Astrocyte of the cerebellum (primary cell): ENCODE measurements around the gene MISFA.

Experiments used
- DNase-seq: peaks from one replicate; pipeline ENCODE4 v3.0.0-alpha.2; 2011; ENCODE audit warnings: low read depth
- H3K4me3 ChIP-seq: 2 replicates; pipeline ENCODE4 v1.5.1; 2011; ENCODE audit warnings: mild to moderate bottlenecking, low read depth, low read length, moderate library complexity
- CTCF ChIP-seq: IDR thresholded peaks from 2 replicates; pipeline ENCODE4 v1.5.1; 2012; ENCODE audit warnings: low read length, low read depth, moderate library complexity, mild to moderate bottlenecking; ENCODE audit errors: missing control alignments
- in situ Hi-C: cut with HindIII; loops from 2 replicates; pipeline ENCODE4 v1.10.0; 2017; ENCODE audit warnings: low sequenced_read_pairs

The MISFA gene

DNA sequence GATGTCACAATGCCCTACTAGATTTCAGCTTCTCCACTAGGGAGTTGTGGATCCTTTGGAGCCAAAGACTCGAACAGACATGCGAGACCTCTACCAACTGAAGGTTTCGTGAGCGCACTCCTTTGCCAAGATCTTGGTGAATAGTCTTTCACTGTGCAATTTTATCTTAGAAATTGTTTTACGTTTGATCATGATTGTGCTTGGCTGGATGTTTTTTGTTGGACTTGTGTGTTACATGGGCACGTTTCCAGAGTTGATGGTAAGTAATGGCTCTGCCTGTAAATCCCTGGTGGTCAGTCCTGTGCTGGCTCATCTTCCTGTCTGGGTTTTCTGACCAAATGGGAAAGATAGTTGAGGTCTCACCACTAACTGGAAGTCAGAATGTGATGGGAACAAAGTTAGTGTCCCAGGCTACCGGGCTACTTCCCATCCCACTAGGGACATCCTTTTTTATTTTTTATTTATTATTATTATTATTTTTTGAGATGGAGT, at the start of gene MISFA:
TSS of gene MISFA (plus strand) at position 51 of the 492 bp plus-strand sequence. CDS start at position 191, 140 bp downstream.
- DNase-seq, result no peak
- TF ChIP-seq CTCF, result no peak
- in situ Hi-C loops, result loop anchor here (5.0 kb wide), 1 partner anchor 33 kb away; the partner anchor contains the start of gene SPTY2D1
- no peak within 1 kb of the TSS for H3K4me3 ChIP-seq

- in situ Hi-C loops, result no loop called here
- no peak for DNase-seq
- no peak overlapping the region for H3K4me3 ChIP-seq
- TF ChIP-seq CTCF, result no peak
Measured at GRCh38 chr11:18563090-18563730, 36.4 kb upstream of the MISFA start.

GRCh38 chr11:18564149-18564548, 35.4 kb upstream of the MISFA start:
- H3K4me3 ChIP-seq, result no peak overlapping the region
- no peak for DNase-seq
- in situ Hi-C loops, result no loop called here
- TF ChIP-seq CTCF, result no peak

DNA sequence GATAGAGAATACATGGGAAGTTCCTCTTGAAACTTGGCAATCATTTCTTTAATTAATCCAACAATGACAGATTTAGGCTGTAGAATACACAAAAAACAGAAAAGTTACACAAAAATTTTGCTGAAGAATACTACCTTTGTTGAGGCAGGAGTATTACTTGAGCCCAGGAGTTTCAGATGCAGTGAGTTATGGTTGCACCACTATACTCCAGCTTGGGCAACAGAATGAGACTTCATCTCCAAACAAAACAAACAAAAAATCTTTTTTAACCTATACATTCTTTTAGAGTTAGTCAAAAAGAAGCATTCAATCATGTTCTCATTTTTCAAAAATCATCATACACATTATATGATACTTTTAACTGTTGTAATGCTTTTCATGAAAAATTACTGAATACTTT, 33.2 kb upstream of the MISFA start:
- no peak overlapping the region for H3K4me3 ChIP-seq
- in situ Hi-C loops, result no loop called here
- no peak for DNase-seq
- no peak for TF ChIP-seq CTCF

DNA sequence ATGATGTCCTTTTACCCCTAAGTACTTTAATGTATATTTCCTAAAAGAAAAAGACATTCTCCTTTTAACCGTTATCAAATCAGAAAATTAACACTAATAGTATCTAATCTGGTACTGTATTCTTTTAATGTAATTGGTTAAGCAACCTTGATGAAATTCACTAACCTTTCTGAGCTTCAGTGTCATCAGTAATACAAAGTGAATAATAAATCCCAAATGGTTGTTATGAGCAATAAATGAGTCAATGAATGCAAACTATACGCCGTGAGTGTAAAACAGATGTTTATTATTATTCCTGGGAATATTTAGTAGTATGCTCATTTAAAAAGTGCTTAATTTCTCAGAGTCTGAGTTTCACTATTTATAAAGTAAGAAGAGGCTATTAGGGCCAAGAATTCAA, 32.5 kb upstream of the MISFA start:
- no peak for TF ChIP-seq CTCF
- DNase-seq, result no peak
- H3K4me3 ChIP-seq, result no peak overlapping the region
- in situ Hi-C loops, result no loop called here

GRCh38 chr11:18575361-18575760, 24.2 kb upstream of the MISFA start:
- TF ChIP-seq CTCF, result no peak
- in situ Hi-C loops, result no loop called here
- no peak overlapping the region for H3K4me3 ChIP-seq
- DNase-seq, result no peak
